Endodermal cell (in vitro differentiated cells): ENCODE data around the gene TTC38. TPM values are rescaled to one million over a fixed set of nuclear protein-coding genes. Genes with fewer than 3 reads are reported as not detected.

Source experiments
- DNase-seq: peaks from one replicate; pipeline ENCODE4 v3.0.0-alpha.2; 2017
- H3K27ac ChIP-seq: 2 replicates; pipeline ENCODE4 v1.5.1; 2013; ENCODE audit warnings: mild to moderate bottlenecking, low read depth, low read length, moderate library complexity
- H3K27me3 ChIP-seq: 2 replicates; pipeline ENCODE4 v1.6.1; 2013; ENCODE audit warnings: mild to moderate bottlenecking, low read length, moderate library complexity; ENCODE audit not compliant: insufficient read depth, control insufficient read depth, poor library complexity, severe bottlenecking
- H3K36me3 ChIP-seq: 2 replicates; pipeline ENCODE4 v1.7.0; 2013; ENCODE audit warnings: mild to moderate bottlenecking, low read length, moderate library complexity; ENCODE audit not compliant: control insufficient read depth, insufficient read depth
- H3K4me1 ChIP-seq: one replicate; pipeline ENCODE4 v1.7.0; 2013; ENCODE audit warnings: low read length; ENCODE audit not compliant: control insufficient read depth, insufficient read depth
- H3K4me3 ChIP-seq: 2 replicates; pipeline ENCODE4 v1.5.1; 2013; ENCODE audit warnings: mild to moderate bottlenecking, low read length, moderate library complexity
- H3K9ac ChIP-seq: 2 replicates; pipeline ENCODE4 v1.6.1; 2013; ENCODE audit warnings: mild to moderate bottlenecking, low read length, moderate library complexity; ENCODE audit not compliant: poor library complexity, severe bottlenecking; ENCODE audit errors: extremely low read depth
- H3K9me3 ChIP-seq: 2 replicates; pipeline ENCODE4 v1.6.1; 2013; ENCODE audit warnings: mild to moderate bottlenecking, low read length, moderate library complexity; ENCODE audit not compliant: control insufficient read depth
- H3K27ac Mint-ChIP-seq: 2 replicates; pipeline ENCODE4 v1.8.0; 2020; ENCODE audit warnings: mixed read lengths
- H3K27me3 Mint-ChIP-seq: 2 replicates; pipeline ENCODE4 v1.8.0; 2021; ENCODE audit warnings: mild to moderate bottlenecking, mixed read lengths; ENCODE audit not compliant: insufficient read depth
- H3K36me3 Mint-ChIP-seq: 2 replicates; pipeline ENCODE4 v1.8.0; 2020; ENCODE audit warnings: low read depth, mixed read lengths
- H3K4me1 Mint-ChIP-seq: 2 replicates; pipeline ENCODE4 v1.8.0; 2020; ENCODE audit warnings: mixed read lengths
- H3K4me3 Mint-ChIP-seq: 2 replicates; pipeline ENCODE4 v1.8.0; 2020; ENCODE audit warnings: mild to moderate bottlenecking, moderate library complexity, mixed read lengths
- H3K9me3 Mint-ChIP-seq: 2 replicates; pipeline ENCODE4 v1.8.0; 2020; ENCODE audit warnings: mild to moderate bottlenecking, mixed read lengths
- CTCF ChIP-seq: fragments of 200-600 bp; sonication (generic); conservative IDR thresholded peaks from 2 replicates; pipeline ENCODE4 v1.5.0; 2021; ENCODE audit warnings: antibody characterized with exemption, mild to moderate bottlenecking
- WGBS, 2 experiments: methylation state at CpG; one replicate each; pipeline versions ENCODE4 v1.1.5 to v1.1.7; 2013; ENCODE audit warnings: missing lambda C conversion rate in 2 of 2, mixed read lengths in 1 of 2; ENCODE audit not compliant: insufficient coverage in 1 of 2, insufficient read length in 1 of 2; 5-methylcytosine and 5-hydroxymethylcytosine counted together
- total RNA-seq, 2 donors: library from RNA; stranded (reverse); fragmentation: NEBNext Ultra II Directional in 1 of 2; extraction: Animal tissue kit (Norgen Biotek cat#: 25700) in 1 of 2; gene quantifications; 2 replicates in 1 of 2; 3 replicates in 1 of 2; pipeline ENCODE4 v1.2.1, GENCODE V29; 2021

TTC38 gene
- total RNA-seq, 2 donors from 2014 or later, result 35.9 to 47.1 TPM

GRCh38 chr22:46338636-46339035, 70.8 kb downstream of the TTC38 start:
- 96 to 97% methylated on average over 5 to 8 of the region's 8 CpGs for WGBS, 2 experiments
- H3K27me3 Mint-ChIP-seq, result no peaks in the 10 kb centered on the region
- H3K27ac Mint-ChIP-seq, result peak overlapping the region; percentile 7
- Histone ChIP-seq H3K27me3 (no peaks in the 10 kb centered on the region), H3K4me3 (no peak overlapping the region), H3K9me3 (no peaks in the 10 kb centered on the region), H3K36me3 (peaks cover 65% of the 10 kb centered on the region), H3K4me1 (peaks cover 2% of the 10 kb centered on the region), H3K27ac (no peak overlapping the region), H3K9ac (no peak overlapping the region)
- no peak overlapping the region for H3K4me3 Mint-ChIP-seq
- H3K36me3 Mint-ChIP-seq, result peaks cover 50% of the 10 kb centered on the region
- peaks cover 19% of the 10 kb centered on the region for H3K4me1 Mint-ChIP-seq
- no peak for TF ChIP-seq CTCF
- DNase-seq, result no peak
- H3K9me3 Mint-ChIP-seq, result no peaks in the 10 kb centered on the region

GRCh38 chr22:46339956-46340355, 72.1 kb downstream of the TTC38 start:
- H3K9me3 ChIP-seq, result no peaks in the 10 kb centered on the region
- H3K4me3 Mint-ChIP-seq, result no peak overlapping the region
- H3K9ac ChIP-seq, result no peak overlapping the region
- no peak for TF ChIP-seq CTCF
- H3K27ac Mint-ChIP-seq, result no peak overlapping the region
- peaks cover 60% of the 10 kb centered on the region for H3K36me3 Mint-ChIP-seq
- no peak overlapping the region for H3K27ac ChIP-seq
- 94 to 96% methylated on average over 4 to 5 of the region's 5 CpGs for WGBS, 2 experiments
- no peak overlapping the region for H3K4me3 ChIP-seq
- H3K36me3 ChIP-seq, result peaks cover 77% of the 10 kb centered on the region
- H3K4me1 Mint-ChIP-seq, result peaks cover 11% of the 10 kb centered on the region
- DNase-seq, result no peak
- no peaks in the 10 kb centered on the region for H3K27me3 ChIP-seq
- H3K9me3 Mint-ChIP-seq, result no peaks in the 10 kb centered on the region
- no peaks in the 10 kb centered on the region for H3K4me1 ChIP-seq
- no peaks in the 10 kb centered on the region for H3K27me3 Mint-ChIP-seq

GRCh38 chr22:46340676-46341075, 72.9 kb downstream of the TTC38 start:
- Mint-ChIP-seq H3K27ac (no peak overlapping the region), H3K4me3 (no peak overlapping the region), H3K36me3 (peaks cover 62% of the 10 kb centered on the region), H3K4me1 (peaks cover 9% of the 10 kb centered on the region), H3K27me3 (no peaks in the 10 kb centered on the region), H3K9me3 (no peaks in the 10 kb centered on the region)
- H3K27me3 ChIP-seq, result no peaks in the 10 kb centered on the region
- no peak for DNase-seq
- WGBS, 2 experiments, result 93 to 94% methylated on average over 9 to 13 of the region's 13 CpGs
- no peak overlapping the region for H3K27ac ChIP-seq
- no peaks in the 10 kb centered on the region for H3K9me3 ChIP-seq
- no peak overlapping the region for H3K4me3 ChIP-seq
- no peak for TF ChIP-seq CTCF
- H3K9ac ChIP-seq, result no peak overlapping the region
- peaks cover 84% of the 10 kb centered on the region for H3K36me3 ChIP-seq
- H3K4me1 ChIP-seq, result no peaks in the 10 kb centered on the region

Other genes starting within 250 kb of the TTC38 start
- 10 to 100 TPM; 15.4 to 18.6 TPM for gene PPARA, start 117.5 kb upstream of the TTC38 start, total RNA-seq
- gene CDPF1, start 17.7 kb upstream of the TTC38 start, total RNA-seq, result 10 to 100 TPM; 11.3 to 15.1 TPM
- under 1 TPM in 1 of 2 donors, not detected in 1; 0.04 TPM for gene PKDREJ, start 4.7 kb upstream of the TTC38 start, total RNA-seq
- gene GTSE1, start 28.9 kb downstream of the TTC38 start, total RNA-seq, result 10 to 100 TPM; 39.5 to 59.5 TPM
- 10 to 100 TPM; 79.7 to 84.5 TPM for gene TRMU, start 67.7 kb downstream of the TTC38 start, total RNA-seq